ENCODE measurements around the gene SORCS2. TPM values are rescaled to one million over a fixed set of nuclear protein-coding genes. Genes with fewer than 3 reads are reported as not detected.

Gene SORCS2
- total RNA-seq, 2 experiments from 2014 or later: 0.03 TPM; not detected in 1

GRCh38 chr4:7719354-7720174, 527.2 kb downstream of the SORCS2 start:
- BruUV-seq (replicated peaks): no TSS peak
- no peak overlapping the region for H2AFZ ChIP-seq (ENCODE audit: low read length)
- no peaks in the 10 kb centered on the region for H3K4me1 ChIP-seq (ENCODE audit: insufficient read depth, low read length, poor library complexity, severe bottlenecking)
- POLR2A ChIA-PET: no interaction called here
- TF ChIP-seq, protein P1, sequence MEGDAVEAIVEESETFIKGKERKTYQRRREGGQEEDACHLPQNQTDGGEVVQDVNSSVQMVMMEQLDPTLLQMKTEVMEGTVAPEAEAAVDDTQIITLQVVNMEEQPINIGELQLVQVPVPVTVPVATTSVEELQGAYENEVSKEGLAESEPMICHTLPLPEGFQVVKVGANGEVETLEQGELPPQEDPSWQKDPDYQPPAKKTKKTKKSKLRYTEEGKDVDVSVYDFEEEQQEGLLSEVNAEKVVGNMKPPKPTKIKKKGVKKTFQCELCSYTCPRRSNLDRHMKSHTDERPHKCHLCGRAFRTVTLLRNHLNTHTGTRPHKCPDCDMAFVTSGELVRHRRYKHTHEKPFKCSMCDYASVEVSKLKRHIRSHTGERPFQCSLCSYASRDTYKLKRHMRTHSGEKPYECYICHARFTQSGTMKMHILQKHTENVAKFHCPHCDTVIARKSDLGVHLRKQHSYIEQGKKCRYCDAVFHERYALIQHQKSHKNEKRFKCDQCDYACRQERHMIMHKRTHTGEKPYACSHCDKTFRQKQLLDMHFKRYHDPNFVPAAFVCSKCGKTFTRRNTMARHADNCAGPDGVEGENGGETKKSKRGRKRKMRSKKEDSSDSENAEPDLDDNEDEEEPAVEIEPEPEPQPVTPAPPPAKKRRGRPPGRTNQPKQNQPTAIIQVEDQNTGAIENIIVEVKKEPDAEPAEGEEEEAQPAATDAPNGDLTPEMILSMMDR (conservative IDR thresholded peaks at IDR 0.05; ENCODE audit: low read length): peak; percentile 84
- no peak for TF ChIP-seq EZH2phosphoT487 (IDR thresholded peaks at IDR 0.05; ENCODE audit: borderline replicate concordance, low read depth, low read length)
- no peak overlapping the region for H3K4me2 ChIP-seq (ENCODE audit: low read length)
- H3K27ac ChIP-seq (ENCODE audit: low read depth, low read length, poor library complexity, severe bottlenecking): no peak overlapping the region
- H3K79me2 ChIP-seq (ENCODE audit: insufficient read depth, low read depth, low read length): no peaks in the 10 kb centered on the region
- peak; percentile 27 for DNase-seq (ENCODE audit: low spot score)
- no peaks in the 10 kb centered on the region for H4K20me1 ChIP-seq (ENCODE audit: insufficient read depth, low read length)
- H3K4me3 ChIP-seq (ENCODE audit: low read depth, low read length, poor library complexity, severe bottlenecking): no peak overlapping the region
- H3K9me3 ChIP-seq (ENCODE audit: low read length): no peaks in the 10 kb centered on the region
- H3K36me3 ChIP-seq (ENCODE audit: insufficient read depth, low read length): no peaks in the 10 kb centered on the region
- CTCF ChIA-PET (ENCODE audit: unreplicated experiment): no interaction called here
- intact Hi-C loops (cut with micrococcal nuclease; ENCODE audit: unreplicated experiment): no loop called here
- no peaks in the 10 kb centered on the region for H3K9me2 ChIP-seq (ENCODE audit: insufficient read depth, low read length)

- Histone ChIP-seq H3K9me2 (ENCODE audit: insufficient read depth, low read length) (no peaks in the 10 kb centered on the region), H3K4me2 (ENCODE audit: low read length) (no peak overlapping the region), H3K27ac (ENCODE audit: low read depth, low read length, poor library complexity, severe bottlenecking) (no peak overlapping the region), H3K36me3 (ENCODE audit: insufficient read depth, low read length) (no peaks in the 10 kb centered on the region), H3K4me3 (ENCODE audit: low read depth, low read length, poor library complexity, severe bottlenecking) (no peak overlapping the region), H3K9me3 (ENCODE audit: low read length) (no peaks in the 10 kb centered on the region), H2AFZ (ENCODE audit: low read length) (no peak overlapping the region), H3K4me1 (ENCODE audit: insufficient read depth, low read length, poor library complexity, severe bottlenecking) (no peaks in the 10 kb centered on the region), H3K79me2 (ENCODE audit: insufficient read depth, low read depth, low read length) (no peaks in the 10 kb centered on the region), H4K20me1 (ENCODE audit: insufficient read depth, low read length) (no peaks in the 10 kb centered on the region)
- TF ChIP-seq, protein P1 (conservative IDR thresholded peaks at IDR 0.05; ENCODE audit: low read length): no peak
- TF ChIP-seq EZH2phosphoT487 (IDR thresholded peaks at IDR 0.05; ENCODE audit: borderline replicate concordance, low read depth, low read length): no peak
- no TSS peak for BruUV-seq (replicated peaks)
- CTCF ChIA-PET (ENCODE audit: unreplicated experiment): no interaction called here
- DNase-seq (ENCODE audit: low spot score): no peak
- intact Hi-C loops (cut with micrococcal nuclease; ENCODE audit: unreplicated experiment): no loop called here
- POLR2A ChIA-PET: no interaction called here
These were observed 529.7 kb downstream of the SORCS2 start for GRCh38 chr4:7721984-7722551.

Data from OCI-LY7 (cell line).